ENCODE results near the gene CCND2.
"Not testable (repeated sequence)": the region's sequence is repeated elsewhere in the genome, so short reads cannot be mapped to it uniquely, and the experiment has no call there.

CCND2 gene

GRCh38 chr12:4273652-4274395 lies at the start of gene CCND2:
CCND2 (plus strand) TSS chr12:4273762; CDS start chr12:4274041, 279 bp downstream.
- no peak for DNase-seq

GRCh38 chr12:4224206-4224889 lies 49.2 kb upstream of the CCND2 start:
- DNase-seq = no peak

GRCh38 chr12:4225571-4225970 lies 48.0 kb upstream of the CCND2 start:
- DNase-seq = no peak

GRCh38 chr12:4227046-4227445 lies 46.5 kb upstream of the CCND2 start:
- DNase-seq = no peak

GRCh38 chr12:4228122-4228580 lies 45.4 kb upstream of the CCND2 start:
- no peak for DNase-seq

- DNase-seq = no peak
Measured at GRCh38 chr12:4230526-4230925, 43.0 kb upstream of the CCND2 start.

- DNase-seq = no peak
Measured at GRCh38 chr12:4238577-4238976, 35.0 kb upstream of the CCND2 start.

GRCh38 chr12:4239746-4240145 lies 33.8 kb upstream of the CCND2 start:
- no peak for DNase-seq

- DNase-seq = no peak
Measured at GRCh38 chr12:4240161-4240783, 33.3 kb upstream of the CCND2 start.

- no peak for DNase-seq
Measured at GRCh38 chr12:4240981-4241380, 32.6 kb upstream of the CCND2 start.

- DNase-seq = no peak
Measured at GRCh38 chr12:4241592-4241991, 32.0 kb upstream of the CCND2 start.

- no peak for DNase-seq
Measured at GRCh38 chr12:4242595-4242994, 31.0 kb upstream of the CCND2 start.

- no peak for DNase-seq
Measured at GRCh38 chr12:4243091-4243490, 30.5 kb upstream of the CCND2 start.

- DNase-seq = not testable (repeated sequence)
Measured at GRCh38 chr12:4243491-4244100, 30.0 kb upstream of the CCND2 start.

GRCh38 chr12:4244868-4245267 lies 28.7 kb upstream of the CCND2 start:
- DNase-seq = no peak

- DNase-seq = no peak
Measured at GRCh38 chr12:4245446-4245845, 28.1 kb upstream of the CCND2 start.

- no peak for DNase-seq
Measured at GRCh38 chr12:4246116-4246515, 27.4 kb upstream of the CCND2 start.

GRCh38 chr12:4250691-4251090 lies 22.9 kb upstream of the CCND2 start:
- no peak for DNase-seq

GRCh38 chr12:4251216-4251891 lies 22.2 kb upstream of the CCND2 start:
- DNase-seq = no peak

GRCh38 chr12:4251967-4252366 lies 21.6 kb upstream of the CCND2 start:
- DNase-seq = no peak

- no peak for DNase-seq
Measured at GRCh38 chr12:4252601-4253000, 21.0 kb upstream of the CCND2 start.

- no peak for DNase-seq
Measured at GRCh38 chr12:4256043-4256826, 17.3 kb upstream of the CCND2 start.
